Suprapubic skin (tissue), 4 donors: ENCODE measurements around the gene ABCF2.

Source experiments
- POLR2A ChIP-seq, 2 donors: fragments of 450-650 bp; IDR thresholded peaks; one replicate each; pipeline ENCODE4 v1.6.1; 2017; ENCODE audit warnings: antibody characterized with exemption in 2 of 2, mild to moderate bottlenecking in 2 of 2, moderate library complexity in 2 of 2
- POLR2AphosphoS5 ChIP-seq, 3 donors: sonication (generic); formaldehyde crosslinking; IDR thresholded peaks; one replicate each; pipeline ENCODE4 v1.6.1; 2017; ENCODE audit warnings: antibody characterized with exemption in 3 of 3

GRCh38 chr7:151207315-151207714 lies 19.7 kb downstream of the ABCF2 start:
- TF ChIP-seq POLR2A (IDR thresholded peaks at IDR 0.05) (no peak), POLR2AphosphoS5 (IDR thresholded peaks at IDR 0.05) (no peak)
